HG02759 (cell line): ENCODE measurements around the gene CAMSAP1.

Source experiments
- ATAC-seq: cut with Tn5 transposase; IDR thresholded peaks from one replicate; pipeline ENCODE4 v1.9.1; 2021; ENCODE audit warnings: mild to moderate bottlenecking, moderate library complexity; ENCODE audit not compliant: unreplicated experiment

The CAMSAP1 gene

DNA sequence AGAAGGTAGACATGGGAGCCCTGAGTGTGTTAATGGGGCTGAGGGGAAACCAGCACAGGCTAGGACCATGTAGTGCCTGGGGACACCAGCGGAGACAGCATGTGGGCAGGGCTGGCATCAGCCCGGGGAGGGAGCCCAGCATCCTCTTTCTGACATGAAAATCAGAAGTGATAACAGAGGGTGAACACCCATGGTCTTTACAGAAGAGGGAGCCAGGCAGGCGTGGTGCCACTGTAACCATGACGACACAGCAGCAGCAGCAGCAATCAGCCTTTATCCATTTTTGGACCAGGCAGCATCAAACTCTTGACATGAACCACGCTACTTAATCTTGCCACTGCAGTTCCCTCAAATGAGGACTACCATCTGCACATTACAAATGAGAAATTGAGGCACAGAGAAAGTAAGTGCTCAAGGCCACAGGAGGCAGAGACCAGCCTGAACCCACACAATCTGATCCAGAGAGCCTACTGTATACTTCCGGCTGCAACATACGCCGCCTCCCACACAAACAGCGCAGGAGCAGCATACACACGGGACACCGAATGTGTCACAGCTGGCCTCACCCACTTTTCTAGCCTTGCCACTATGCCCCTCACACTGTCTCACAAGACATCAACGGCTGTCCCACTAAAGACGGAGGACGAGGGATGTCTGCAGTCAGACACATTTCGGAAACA, 23.8 kb downstream of the CAMSAP1 start:
- no peak for ATAC-seq

DNA sequence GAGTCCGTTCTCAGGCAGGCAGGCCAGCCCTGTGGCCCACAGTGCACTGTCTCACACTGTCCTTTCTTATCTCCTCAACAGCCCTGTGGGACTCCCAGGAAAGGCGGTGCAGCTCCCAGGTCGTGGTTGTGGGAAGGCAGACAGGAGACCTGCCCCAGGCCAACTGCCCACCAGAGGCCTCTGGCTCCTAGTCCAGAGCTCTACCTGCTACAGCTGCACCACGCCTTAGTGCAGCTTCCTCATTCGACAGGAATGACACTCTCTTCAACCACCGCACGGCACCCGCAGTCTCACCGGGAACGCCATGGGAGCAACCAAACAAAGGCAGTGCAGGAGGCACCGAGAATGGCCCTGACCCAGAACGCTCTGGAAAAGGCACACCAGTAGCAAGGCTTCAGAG, 25.3 kb downstream of the CAMSAP1 start:
- ATAC-seq: no peak

DNA sequence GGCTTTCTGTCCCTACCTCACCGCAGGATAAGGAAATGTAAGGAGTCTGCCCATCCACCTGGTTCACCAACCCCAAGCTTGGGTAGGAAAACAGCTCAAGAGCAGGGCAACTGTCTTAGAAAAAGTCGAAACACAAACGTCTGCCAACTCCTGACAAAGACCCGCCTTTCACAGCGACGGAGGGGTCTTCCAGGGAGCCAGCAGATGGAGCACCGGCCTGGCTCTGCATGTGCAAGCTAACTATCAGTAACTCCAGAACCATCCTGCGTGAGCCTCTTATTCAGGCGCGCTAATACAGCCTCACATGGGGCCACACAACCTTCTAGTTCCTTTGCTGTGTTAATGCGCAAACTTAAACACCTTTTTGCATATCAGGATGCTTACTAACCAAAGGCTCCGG, 26.9 kb downstream of the CAMSAP1 start:
- no peak for ATAC-seq

DNA sequence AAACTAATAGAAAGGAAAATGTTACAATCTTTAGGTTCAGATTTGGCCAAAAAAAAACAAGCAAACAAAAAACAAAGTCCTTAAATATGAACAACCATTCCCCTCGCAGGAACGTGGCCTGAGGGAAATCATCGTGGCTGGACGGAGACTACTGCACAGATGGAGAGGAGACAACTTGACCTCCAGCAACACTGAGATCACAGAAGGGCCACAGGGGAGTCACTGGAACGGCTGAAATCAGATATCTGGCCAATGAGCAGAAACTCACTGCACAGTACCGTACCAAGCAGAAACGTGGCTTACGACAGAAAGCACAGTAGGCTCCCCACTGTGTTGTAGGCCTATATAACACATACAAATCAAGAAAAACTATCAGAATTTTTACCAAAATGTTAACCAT, 27.7 kb downstream of the CAMSAP1 start:
- ATAC-seq: no peak

DNA sequence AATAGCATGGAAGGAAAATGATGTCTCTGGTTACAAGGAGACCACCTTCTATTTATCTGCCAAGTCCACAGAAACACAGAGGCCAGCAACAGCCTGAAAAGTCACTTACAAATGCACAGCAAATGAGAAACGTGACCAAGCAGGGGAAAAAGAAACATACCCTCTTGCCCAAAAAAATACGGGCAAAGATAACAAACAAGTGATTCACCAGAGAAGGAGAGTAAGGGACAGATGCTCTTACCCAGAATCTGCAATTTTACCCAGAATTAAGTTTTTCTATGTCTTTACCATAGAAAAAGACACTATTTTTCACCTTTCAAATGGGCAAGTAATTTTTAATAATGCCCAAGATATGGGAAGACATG, 28.1 kb downstream of the CAMSAP1 start:
- no peak for ATAC-seq

DNA sequence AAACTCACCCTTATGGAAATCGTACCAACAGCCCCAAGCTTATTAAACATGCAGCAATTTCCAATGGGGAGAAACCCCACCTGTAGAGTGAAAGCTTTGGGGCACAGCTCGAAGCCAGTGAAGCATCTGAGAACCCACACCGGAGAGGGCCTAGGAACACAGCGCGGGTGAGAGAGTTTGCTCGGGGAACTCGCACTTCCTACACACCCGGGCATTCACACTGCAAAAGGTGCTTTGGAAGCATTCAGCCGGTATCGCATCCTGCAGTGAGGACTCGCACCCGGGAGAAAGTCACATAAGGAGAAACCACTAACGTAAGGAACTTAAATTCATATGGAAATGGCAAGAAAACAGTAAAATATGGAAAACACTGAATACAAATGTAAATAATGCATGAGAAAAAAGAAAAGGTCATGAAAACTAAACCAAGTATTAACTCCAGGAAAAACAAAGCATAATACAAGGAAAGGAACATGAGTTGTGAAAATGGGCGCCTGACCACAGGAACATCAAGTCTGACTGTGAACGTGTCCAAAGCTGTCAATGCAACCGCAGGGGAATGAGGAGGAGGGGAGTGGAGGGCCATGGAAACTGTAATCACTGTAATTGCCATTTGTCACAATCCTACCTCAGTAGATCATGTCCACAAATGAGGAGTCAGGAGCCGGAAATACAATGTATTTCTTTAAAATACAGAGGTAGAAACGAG, 28.7 kb downstream of the CAMSAP1 start:
- ATAC-seq: no peak

DNA sequence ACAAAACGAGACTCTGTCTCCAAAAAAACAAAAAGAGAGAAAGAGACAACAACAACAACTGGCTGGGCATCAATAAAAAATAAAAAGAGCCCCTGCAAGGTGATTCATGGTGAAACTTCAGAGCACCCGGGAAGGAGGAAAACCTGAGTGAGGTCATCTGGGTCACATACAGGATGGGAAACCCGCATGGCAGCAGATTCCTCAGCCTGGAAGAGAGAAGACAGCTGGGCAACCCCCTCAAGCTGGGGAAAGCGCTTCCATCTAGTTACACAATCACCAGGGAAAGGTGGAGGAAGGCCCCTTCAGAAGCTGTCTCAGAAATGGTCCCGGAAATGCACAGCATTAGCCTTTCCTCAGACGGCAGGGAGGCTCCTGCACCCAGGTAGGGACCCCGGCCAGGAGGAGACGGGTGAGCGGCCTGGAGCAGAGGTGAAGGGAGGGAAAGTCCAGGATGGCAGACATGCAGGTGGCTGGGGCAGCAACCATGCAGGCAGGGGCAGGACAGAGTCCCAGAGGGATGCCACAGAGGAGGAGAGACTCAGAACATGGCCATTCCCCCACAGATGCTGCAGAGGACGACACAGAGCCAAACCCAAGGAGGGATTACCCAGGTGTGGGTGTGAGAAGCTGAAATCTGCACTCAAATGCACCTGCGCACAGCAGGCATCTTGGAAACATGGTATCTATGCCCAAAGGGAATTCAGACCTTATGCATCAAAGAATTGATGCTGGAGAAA, 29.4 kb downstream of the CAMSAP1 start:
- no peak for ATAC-seq

DNA sequence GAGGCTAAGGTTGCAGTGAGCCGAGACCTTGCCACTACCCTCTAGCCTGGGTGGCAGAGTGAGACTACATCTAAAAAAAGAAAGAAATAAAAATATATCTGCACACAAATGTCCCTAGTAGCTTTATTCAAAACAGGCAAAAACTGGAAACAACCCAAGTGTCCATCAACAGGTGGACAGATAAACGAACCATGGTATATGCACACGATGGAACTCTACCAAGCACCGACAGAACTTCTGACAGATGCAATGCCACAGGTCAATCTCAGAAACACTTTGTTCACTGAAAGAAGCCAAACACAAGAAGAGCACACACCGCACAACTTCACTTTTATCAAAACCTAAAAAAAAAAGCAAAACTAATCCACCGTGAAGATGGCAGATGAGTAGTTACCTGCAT, 30.4 kb downstream of the CAMSAP1 start:
- no peak for ATAC-seq

DNA sequence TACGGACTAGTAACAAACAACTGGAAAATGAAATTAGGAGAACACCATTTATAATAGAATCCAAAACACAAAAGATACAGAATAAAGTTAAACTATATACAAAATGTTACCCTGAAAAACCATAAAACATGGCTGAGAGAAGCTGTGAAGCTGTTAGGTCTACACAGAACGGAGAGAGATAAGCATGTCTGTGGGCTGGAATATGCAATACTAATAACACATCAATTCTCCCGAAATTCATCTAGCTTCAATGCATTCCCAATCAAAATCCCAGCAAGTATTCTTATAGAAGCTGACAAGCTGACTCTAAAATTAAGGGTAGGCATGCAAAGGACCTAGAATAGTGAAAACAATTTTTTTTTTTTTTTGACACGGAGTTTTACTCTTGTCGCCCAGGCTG, 32.5 kb downstream of the CAMSAP1 start:
- no peak for ATAC-seq

DNA sequence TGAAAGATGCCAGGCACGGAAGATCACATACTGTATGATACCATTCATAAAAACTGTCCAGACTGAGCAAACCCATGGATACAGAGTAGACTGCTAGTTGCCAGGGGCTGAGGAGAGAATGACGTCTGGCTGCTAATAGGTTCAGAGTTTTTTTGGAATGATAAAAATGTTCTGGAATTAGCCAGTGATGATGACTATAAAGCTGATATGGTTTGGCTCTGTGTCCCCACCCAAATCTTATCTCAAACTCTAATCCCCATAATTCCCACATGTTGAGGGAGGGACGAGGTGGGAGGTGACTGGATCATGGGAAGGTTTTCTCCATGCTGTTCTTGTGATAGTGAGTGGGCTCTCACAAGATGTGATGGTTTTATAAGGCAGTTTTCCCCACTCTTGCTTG, 37.4 kb downstream of the CAMSAP1 start:
- no peak for ATAC-seq

DNA sequence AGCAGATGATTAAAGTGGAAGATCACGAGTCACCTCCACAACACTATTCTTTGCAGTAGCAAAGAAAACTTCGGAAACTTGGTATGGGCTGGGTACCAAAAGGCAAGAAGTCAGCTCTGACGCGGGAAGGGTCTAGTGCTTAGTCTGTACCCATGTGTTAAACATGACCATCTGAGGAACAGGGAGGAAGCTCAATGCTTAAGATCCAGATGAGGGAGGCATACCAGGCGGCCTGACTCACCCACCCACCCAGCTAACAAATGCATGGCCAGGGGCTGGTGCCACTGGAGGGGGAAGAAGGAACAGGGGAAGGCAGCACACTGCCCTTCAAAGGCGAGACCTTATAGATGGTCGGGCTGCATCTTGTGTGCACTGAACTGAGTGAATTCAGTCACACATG, 41.8 kb downstream of the CAMSAP1 start:
- ATAC-seq: no peak

DNA sequence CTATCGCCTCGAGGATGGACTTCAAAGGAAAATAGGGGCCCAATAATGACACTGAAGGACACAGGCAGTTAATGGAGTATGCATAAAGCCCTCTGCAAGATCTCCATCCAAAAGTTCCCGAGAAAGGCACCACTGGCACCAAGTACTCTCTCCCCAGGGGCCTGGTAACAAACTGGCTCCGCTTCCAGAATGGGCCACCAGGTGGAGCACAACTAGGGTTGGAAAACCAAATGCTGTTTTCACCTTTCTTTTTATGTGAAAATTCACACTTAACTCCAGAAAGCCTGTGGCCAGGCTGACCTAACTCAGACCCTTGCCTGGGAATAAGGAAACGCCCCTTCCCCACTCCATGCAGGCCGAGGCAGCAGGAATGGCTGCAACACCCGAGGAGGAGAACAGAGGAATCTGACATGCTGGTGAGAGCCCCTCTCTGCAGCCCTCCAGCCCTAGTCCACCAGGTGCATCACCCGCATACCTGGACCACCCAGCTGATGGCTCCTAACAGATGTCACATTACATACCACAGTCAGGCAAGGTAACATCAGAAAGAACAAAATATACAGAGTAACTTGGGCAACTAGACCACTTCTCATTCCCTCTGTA, 42.8 kb downstream of the CAMSAP1 start:
- ATAC-seq: no peak

DNA sequence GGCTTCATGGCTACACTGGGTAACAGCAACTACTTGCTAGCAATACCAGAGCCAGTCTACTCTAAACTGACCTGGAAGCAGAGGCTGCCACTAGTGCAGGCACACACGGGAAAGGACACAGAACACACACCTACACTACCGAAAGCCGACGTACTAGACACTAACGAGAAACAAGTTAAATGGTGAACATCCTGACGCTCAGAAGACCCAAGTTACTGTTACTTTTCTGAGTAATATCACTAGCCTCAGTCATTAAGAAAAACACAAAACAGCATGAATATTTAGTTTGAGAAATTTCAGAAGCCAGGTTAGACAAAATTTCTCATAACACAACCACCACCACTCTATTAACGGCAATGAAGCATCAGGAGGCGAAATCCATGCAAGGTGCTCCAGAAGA, 44.5 kb downstream of the CAMSAP1 start:
- no peak for ATAC-seq

DNA sequence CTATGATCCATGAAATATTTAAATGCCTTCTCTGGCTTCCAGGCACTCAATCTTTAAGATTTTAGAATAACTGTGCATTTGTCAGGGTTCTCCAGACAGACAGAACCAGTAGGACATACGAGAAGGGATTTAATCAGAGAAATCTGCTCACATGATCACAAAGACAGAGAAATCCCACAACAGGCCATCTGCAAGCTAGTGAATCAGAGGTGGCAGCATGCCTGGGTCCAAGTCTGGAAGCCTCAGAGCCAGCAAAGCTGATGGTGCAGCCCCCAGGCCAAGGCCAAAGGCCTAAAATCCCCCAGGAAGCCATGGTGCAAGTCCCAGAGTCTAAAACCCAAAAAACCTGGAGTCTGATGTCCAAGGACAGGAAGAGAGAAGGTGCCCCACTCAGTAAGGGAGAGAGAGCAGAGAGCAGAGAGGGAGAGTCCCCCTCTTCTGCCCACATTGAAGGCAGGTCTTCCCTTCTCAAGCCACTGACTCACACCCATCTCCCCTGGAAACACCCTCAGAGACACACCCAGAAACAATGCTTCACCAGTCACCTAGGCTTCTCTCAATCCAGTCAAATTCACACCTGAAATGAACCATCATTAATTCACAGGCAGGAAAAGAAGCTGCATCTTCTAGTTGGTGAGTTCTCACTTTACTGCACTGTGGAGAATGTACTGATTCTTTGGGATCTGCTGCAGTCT, 48.7 kb downstream of the CAMSAP1 start:
- ATAC-seq: no peak

DNA sequence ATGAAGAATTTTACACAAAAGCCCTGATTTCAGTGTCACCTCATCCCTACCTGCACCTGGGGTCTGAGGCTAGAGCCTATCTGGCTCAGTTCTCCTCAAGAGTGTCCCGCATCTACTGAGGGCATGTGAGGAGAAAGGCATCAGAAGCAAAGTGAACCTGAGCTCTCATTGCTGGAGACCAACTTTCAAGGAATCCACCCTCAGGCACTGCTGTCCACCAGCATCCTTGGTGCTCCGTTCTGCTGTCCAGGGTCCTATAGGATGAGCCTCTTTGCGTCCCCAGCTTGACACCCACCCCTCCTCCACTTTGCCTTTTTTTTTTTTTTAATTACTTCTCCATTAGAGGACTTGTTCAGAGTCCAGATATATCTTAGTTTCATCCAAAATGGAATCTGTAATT, 49.5 kb downstream of the CAMSAP1 start:
- ATAC-seq: no peak

DNA sequence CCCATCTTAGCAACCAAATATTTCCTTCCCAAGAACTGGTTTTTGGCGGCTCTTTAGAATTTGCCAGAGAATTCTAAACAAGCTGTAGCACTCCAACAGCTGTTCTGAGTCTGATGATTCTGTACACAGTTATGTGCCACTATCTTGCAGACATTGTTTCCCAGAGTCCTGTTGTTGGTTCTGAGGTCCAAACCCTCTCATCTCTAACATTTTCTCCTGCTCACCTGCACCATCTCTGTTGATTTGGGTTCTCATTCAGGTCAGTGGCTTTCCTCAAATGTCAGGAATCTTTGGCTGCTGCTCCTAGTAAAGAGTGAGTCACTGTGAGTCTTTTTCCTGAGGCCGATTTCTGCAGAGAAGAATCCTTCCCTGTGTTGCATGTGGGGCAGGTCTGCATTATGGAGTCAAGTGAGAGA, 50.0 kb downstream of the CAMSAP1 start:
- ATAC-seq: no peak

DNA sequence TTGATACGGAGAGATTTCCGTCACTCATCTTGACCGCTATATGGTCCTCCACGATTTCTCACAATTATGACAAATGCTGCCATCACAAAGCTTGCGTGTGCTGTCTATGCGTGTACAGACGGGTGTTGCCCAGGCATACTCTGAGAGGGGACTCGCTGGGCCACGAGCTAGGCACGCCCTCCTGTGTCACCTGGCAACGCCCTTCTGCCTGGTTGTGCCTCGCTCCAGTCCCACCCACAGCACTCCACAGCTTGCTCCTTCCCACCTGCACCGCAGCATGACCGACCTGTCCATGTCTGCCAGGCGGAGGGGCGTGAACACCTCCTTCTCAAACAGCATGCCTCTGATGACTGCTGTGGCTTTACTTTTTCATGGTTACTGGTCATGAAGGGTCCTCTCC, 55.6 kb downstream of the CAMSAP1 start:
- ATAC-seq: no peak

DNA sequence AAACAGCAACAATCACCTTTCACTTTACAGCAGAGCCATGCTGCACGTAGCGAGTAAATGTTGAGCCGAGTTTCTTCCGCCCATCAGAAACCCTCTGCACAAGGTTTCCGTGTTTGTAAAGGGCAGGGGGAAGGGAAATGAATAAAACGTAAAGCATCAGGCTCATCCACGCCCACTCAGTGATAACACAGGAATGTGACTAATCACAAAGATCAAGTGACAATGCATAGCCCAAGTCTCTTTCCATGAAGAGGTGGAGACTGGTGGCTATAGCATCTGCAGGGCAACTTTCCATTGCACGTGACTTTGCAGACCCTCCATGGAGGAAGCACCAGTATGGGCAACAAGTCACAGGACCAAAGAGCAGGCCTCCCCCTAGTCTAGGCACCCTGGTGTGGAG, 56.6 kb downstream of the CAMSAP1 start:
- ATAC-seq: no peak

DNA sequence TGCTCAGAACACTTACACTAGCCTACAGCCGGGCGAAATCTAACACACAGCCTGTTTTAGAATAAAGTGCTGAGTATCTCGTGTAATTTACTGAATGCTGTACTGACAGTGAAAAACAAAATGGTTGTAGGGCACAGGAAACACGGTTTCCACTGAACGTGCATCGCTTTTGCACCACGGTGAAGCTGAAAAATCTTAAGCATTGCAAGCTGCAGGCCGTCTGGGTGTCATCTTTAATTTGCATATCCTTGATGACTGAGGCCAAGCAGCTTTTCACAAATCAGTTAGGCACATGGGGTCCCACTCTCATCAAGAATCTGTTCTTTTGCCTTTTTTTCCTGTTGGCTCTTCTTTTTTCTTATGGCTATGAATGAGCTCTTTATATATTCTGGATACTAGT, 58.2 kb downstream of the CAMSAP1 start:
- ATAC-seq: no peak

DNA sequence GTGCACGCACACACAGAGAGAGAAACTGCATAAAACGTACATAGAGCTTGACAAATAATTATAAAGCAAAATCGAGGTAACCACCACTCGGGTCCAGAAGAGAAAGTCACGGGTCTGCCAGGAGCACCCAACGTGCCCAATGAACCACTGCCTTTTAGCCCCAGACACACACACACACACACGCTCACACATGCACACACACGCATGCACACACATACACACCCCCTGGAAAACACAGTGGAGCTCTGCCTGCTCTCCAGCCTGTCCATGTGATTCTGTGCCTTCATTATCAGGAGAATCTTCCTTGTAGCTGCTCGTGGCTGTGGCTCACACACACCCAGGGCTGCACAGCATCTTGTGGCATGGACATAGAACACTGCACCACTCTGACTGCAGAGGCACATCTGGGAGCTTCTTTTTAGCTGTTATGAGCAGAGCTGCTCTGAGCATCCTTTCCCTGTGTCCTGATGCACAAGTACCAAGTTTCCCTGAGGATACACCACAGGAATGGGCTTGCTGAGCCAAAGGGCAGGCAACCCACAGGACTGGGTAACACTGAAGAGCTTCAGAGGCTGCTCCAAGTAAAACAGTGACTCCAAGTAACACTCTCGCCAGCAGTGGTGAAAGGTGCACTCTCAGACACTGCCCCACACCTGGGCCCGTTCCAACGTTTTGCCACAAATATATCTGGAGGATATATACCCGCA, 58.9 kb downstream of the CAMSAP1 start:
- ATAC-seq: no peak

DNA sequence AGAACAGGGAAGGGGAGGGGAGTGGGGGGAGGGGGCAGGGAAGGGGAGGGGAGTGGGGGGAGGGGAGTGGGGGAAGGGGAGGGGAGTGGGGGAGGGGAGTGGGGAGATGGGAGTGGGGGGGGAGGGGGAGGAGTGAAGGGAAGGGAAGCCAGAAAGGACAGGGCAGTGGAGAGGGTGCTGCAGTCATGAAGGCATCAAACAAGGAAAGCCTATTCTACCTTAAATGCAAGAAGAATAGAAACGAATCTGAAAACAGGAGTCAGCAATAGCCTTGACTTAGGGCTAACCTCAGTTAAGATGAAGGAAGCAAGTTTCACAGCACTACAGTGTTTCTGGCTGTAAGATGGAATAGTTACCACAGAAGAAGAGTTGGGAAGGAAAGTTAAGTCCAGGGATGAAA, 59.5 kb downstream of the CAMSAP1 start:
- ATAC-seq: no peak
